HEK293 (cell line): ENCODE data around the gene HOXA6.

Experiments
- EGR2 ChIP-seq: fragments of 450-650 bp; formaldehyde crosslinking; IDR thresholded peaks from 2 replicates; pipeline ENCODE4 v1.5.1; 2016; ENCODE audit warnings: low read depth, missing biosample characterization, missing genetic modification characterization
- ELK4 ChIP-seq: IDR thresholded peaks from 2 replicates; pipeline ENCODE4 v1.6.1; 2011; ENCODE audit warnings: mild to moderate bottlenecking, low read depth, low read length, borderline replicate concordance
- FEZF1 ChIP-seq: fragments of 450-650 bp; formaldehyde crosslinking; IDR thresholded peaks from 2 replicates; pipeline ENCODE4 v1.5.1; 2016; ENCODE audit warnings: missing biosample characterization, missing genetic modification characterization
- GFI1B ChIP-seq: fragments of 450-650 bp; formaldehyde crosslinking; IDR thresholded peaks from 2 replicates; pipeline ENCODE4 v1.5.1; 2016; ENCODE audit warnings: missing biosample characterization, missing genetic modification characterization
- HOXD13 ChIP-seq: sonication (generic); formaldehyde crosslinking; IDR thresholded peaks from 2 replicates; pipeline ENCODE4 v1.8.0; 2022; ENCODE audit warnings: missing genetic modification reagents, borderline replicate concordance
- MYNN ChIP-seq: fragments of 450-650 bp; formaldehyde crosslinking; IDR thresholded peaks from 2 replicates; pipeline ENCODE4 v1.5.1; 2016; ENCODE audit warnings: missing biosample characterization, missing genetic modification characterization, borderline replicate concordance
- OSR2 ChIP-seq: fragments of 450-650 bp; formaldehyde crosslinking; IDR thresholded peaks from 2 replicates; pipeline ENCODE4 v1.5.1; 2016; ENCODE audit warnings: missing biosample characterization, missing genetic modification characterization
- PRDM2 ChIP-seq: fragments of 450-650 bp; formaldehyde crosslinking; IDR thresholded peaks from 2 replicates; pipeline ENCODE4 v1.5.1; 2016; ENCODE audit warnings: missing biosample characterization, missing genetic modification characterization, borderline replicate concordance
- SCRT1 ChIP-seq: fragments of 450-650 bp; formaldehyde crosslinking; IDR thresholded peaks from 2 replicates; pipeline ENCODE4 v1.5.1; 2016; ENCODE audit warnings: missing biosample characterization, missing genetic modification characterization, borderline replicate concordance
- SCRT2 ChIP-seq: fragments of 450-650 bp; formaldehyde crosslinking; IDR thresholded peaks from 2 replicates; pipeline ENCODE4 v1.5.1; 2016; ENCODE audit warnings: missing biosample characterization, missing genetic modification characterization
- TCF7L2 ChIP-seq: IDR thresholded peaks from 2 replicates; pipeline ENCODE4 v1.6.1; 2011; ENCODE audit warnings: low read depth, mild to moderate bottlenecking, inconsistent platforms, low read length, moderate library complexity, borderline replicate concordance
- ZBTB6 ChIP-seq: fragments of 450-650 bp; formaldehyde crosslinking; IDR thresholded peaks from 2 replicates; pipeline ENCODE4 v1.5.1; 2017; ENCODE audit warnings: missing biosample characterization, missing genetic modification characterization
- ZBTB8A ChIP-seq: fragments of 450-650 bp; formaldehyde crosslinking; IDR thresholded peaks from 2 replicates; pipeline ENCODE4 v1.5.1; 2016; ENCODE audit warnings: missing biosample characterization, missing genetic modification characterization
- ZFHX2 ChIP-seq: fragments of 450-650 bp; formaldehyde crosslinking; conservative IDR thresholded peaks from 2 replicates; pipeline ENCODE4 v1.5.1; 2016; ENCODE audit warnings: missing biosample characterization, missing genetic modification characterization
- ZNF211 ChIP-seq: fragments of 450-650 bp; formaldehyde crosslinking; IDR thresholded peaks from 2 replicates; pipeline ENCODE4 v1.5.1; 2016; ENCODE audit warnings: low read depth, missing biosample characterization, missing genetic modification characterization
- ZNF266 ChIP-seq: fragments of 450-650 bp; formaldehyde crosslinking; IDR thresholded peaks from 2 replicates; pipeline ENCODE4 v1.5.1; 2016; ENCODE audit warnings: missing biosample characterization, missing genetic modification characterization, low read depth
- ZNF501 ChIP-seq: fragments of 450-650 bp; formaldehyde crosslinking; IDR thresholded peaks from 2 replicates; pipeline ENCODE4 v1.5.1; 2016; ENCODE audit warnings: missing biosample characterization, missing genetic modification characterization
- ZNF518A ChIP-seq: fragments of 450-650 bp; formaldehyde crosslinking; conservative IDR thresholded peaks from 2 replicates; pipeline ENCODE4 v1.5.1; 2016; ENCODE audit warnings: low read depth, missing biosample characterization, missing genetic modification characterization
- ZNF580 ChIP-seq: fragments of 450-650 bp; formaldehyde crosslinking; IDR thresholded peaks from 2 replicates; pipeline ENCODE4 v1.5.1; 2016; ENCODE audit warnings: missing biosample characterization, missing genetic modification characterization
- ZNF677 ChIP-seq: fragments of 450-650 bp; IDR thresholded peaks from 2 replicates; pipeline ENCODE4 v1.5.0; 2018; ENCODE audit warnings: missing biosample characterization, mild to moderate bottlenecking, missing genetic modification characterization, moderate library complexity
- ZNF777 ChIP-seq: fragments of 450-650 bp; formaldehyde crosslinking; IDR thresholded peaks from 2 replicates; pipeline ENCODE4 v1.5.1; 2017; ENCODE audit warnings: missing biosample characterization, missing genetic modification characterization, borderline replicate concordance
- ZNF792 ChIP-seq: fragments of 450-650 bp; formaldehyde crosslinking; IDR thresholded peaks from 2 replicates; pipeline ENCODE4 v1.5.1; 2016; ENCODE audit warnings: missing biosample characterization, missing genetic modification characterization
- ZNF843 ChIP-seq: fragments of 450-650 bp; formaldehyde crosslinking; IDR thresholded peaks from 2 replicates; pipeline ENCODE4 v1.5.1; 2016; ENCODE audit warnings: missing biosample characterization, missing genetic modification characterization

The HOXA6 gene

GRCh38 chr7:27143023-27143949 is 4.3 kb downstream of the HOXA6 start, which contains the start of gene HOXA5 (continued):
- TF ChIP-seq ZNF580 (tag by site-specific recombination) (0 out of 2 replicates have a peak, but pooled peaks have one; percentile 10), ZNF677 (tag by site-specific recombination) (no peak), OSR2 (tag by site-specific recombination) (no peak), ZNF792 (tag by site-specific recombination) (no peak), ZNF501 (tag by site-specific recombination) (no peak), ZBTB8A (tag by site-specific recombination) (peak; percentile 74), SCRT2 (tag by site-specific recombination) (peak; percentile 91), ZNF843 (peak; percentile 87), MYNN (peak; percentile 93), SCRT1 (tag by site-specific recombination) (peak; percentile 76), ZNF211 (tag by site-specific recombination) (no peak), TCF7L2 (peak; percentile 55; the same call in 1 of the 2 replicates), GFI1B (tag by site-specific recombination) (no peak), ZNF777 (tag by site-specific recombination) (no peak), EGR2 (tag by site-specific recombination) (0 out of 2 replicates have a peak, but pooled peaks have one; percentile 13), ZFHX2 (tag by site-specific recombination) (peak; percentile 77), PRDM2 (no peak), HOXD13 (CRISPR knock-in tag) (no peak), ZBTB6 (tag by site-specific recombination) (no peak), ZNF266 (no peak), FEZF1 (tag by site-specific recombination) (peak; percentile 87), ELK4 (no peak), ZNF518A (tag by site-specific recombination) (no peak)
